NB4 (cell line): ENCODE data around the gene CTSA.

Experiments
- CTCF ChIP-seq: IDR thresholded peaks from one replicate; pipeline ENCODE4 v1.5.1; 2012; ENCODE audit warnings: low read depth, low read length
- MAX ChIP-seq: IDR thresholded peaks from 2 replicates; pipeline ENCODE4 v1.6.1; 2011; ENCODE audit warnings: low read depth, low read length
- MYC ChIP-seq: IDR thresholded peaks from 2 replicates; pipeline ENCODE4 v1.6.1; 2011; ENCODE audit warnings: low read depth, low read length
- POLR2A ChIP-seq: IDR thresholded peaks from 2 replicates; pipeline ENCODE4 v1.6.1; 2011; ENCODE audit warnings: mild to moderate bottlenecking; ENCODE audit not compliant: insufficient read length; ENCODE audit errors: extremely low read depth

GRCh38 chr20:45948261-45948733, 57.2 kb downstream of the CTSA start:
- TF ChIP-seq MAX (no peak), CTCF (no peak), POLR2A (no peak), MYC (no peak)
